Adrenal gland (tissue), 12 donors: ENCODE results near the gene TCF7L1. TPM values are rescaled to one million over a fixed set of nuclear protein-coding genes. Genes with fewer than 3 reads are reported as not detected.

Source experiments
- DNase-seq, 7 donors: peaks; one replicate each; pipeline ENCODE4 v3.0.0-alpha.2; 2019 to 2020
- H3K27ac ChIP-seq, 5 donors: fragments of 200-600 bp; sonication (generic) in 4 of 5; 1 replicate in 3 of 5; 2 replicates in 2 of 5; pipeline versions ENCODE4 v1.5.1 to v1.8.0; 2016 to 2020; ENCODE audit warnings: mild to moderate bottlenecking in 1 of 5
- H3K27me3 ChIP-seq: fragments of 200-600 bp; 2 replicates; pipeline ENCODE4 v1.8.0; 2021
- H3K36me3 ChIP-seq, 2 donors: fragments of 200-600 bp; replicated peaks in 1 of 2; 1 replicate in 1 of 2; 2 replicates in 1 of 2; pipeline versions ENCODE4 v1.5.1 to v1.8.0; 2018 to 2022
- H3K4me1 ChIP-seq, 2 donors: fragments of 200-600 bp; replicated peaks in 1 of 2; 1 replicate in 1 of 2; 2 replicates in 1 of 2; pipeline versions ENCODE4 v1.5.1 to v1.8.0; 2018 to 2021
- H3K4me3 ChIP-seq, 4 donors: fragments of 200-600 bp; sonication (generic) in 3 of 4; one replicate each; pipeline ENCODE4 v1.5.1; 2016 to 2018
- H3K9me3 ChIP-seq, 3 donors: fragments of 200-600 bp; sonication (generic) in 1 of 3; replicated peaks in 1 of 3; 1 replicate in 2 of 3; 2 replicates in 1 of 3; pipeline versions ENCODE4 v1.5.1 to v1.8.0; 2016 to 2021
- POLR2A ChIP-seq, 2 donors: fragments of 450-650 bp; IDR thresholded peaks; one replicate each; pipeline ENCODE4 v1.6.1; 2017; ENCODE audit warnings: antibody characterized with exemption in 2 of 2, mild to moderate bottlenecking in 2 of 2, moderate library complexity in 1 of 2
- WGBS, 4 donors: extraction: QIAGEN DNeasy Blood & Tissue Kit in 2 of 4; methylation state at CpG; one replicate each; pipeline versions ENCODE4 v1.1.5 to v1.1.7; 2013 to 2017; 5-methylcytosine and 5-hydroxymethylcytosine counted together
- intact Hi-C, 2 donors: fragments of 100-400 bp; cut with DNase I; formaldehyde crosslinking; loops; one replicate each; pipeline versions ENCODE4 v1.14.1 to v1.15.0; 2022 to 2023
- polyA plus RNA-seq, 3 donors: library from polyadenylated mRNA; stranded (reverse); fragments of 200-250 nt in 2 of 3; fragments of 350-450 nt in 1 of 3; fragmentation: Illumina TruSeq in 1 of 3; extraction: RNeasy Lipid Tissue Mini Kit (QIAGEN cat#74804) in 1 of 3; gene quantifications; one replicate each; pipeline ENCODE4 v1.2.3, GENCODE V29; 2013 to 2014
- total RNA-seq, 9 donors: library from RNA; depleted of rRNA in 4 of 9; stranded (reverse); fragments of >200 nt in 4 of 9; fragments of 120-200 nt in 1 of 9; fragmentation: NEBNext Ultra II Directional in 1 of 9; extraction: Animal tissue kit (Norgen Biotek cat#: 25700) in 1 of 9; gene quantifications; one replicate each; pipeline versions ENCODE4 v1.1.0 to v1.2.4, GENCODE V29; 2013 to 2023
- TF ChIP-seq, protein P1 (sequence below), 6 experiments: fragments of 450-650 bp in 4 of 6; fragments of 200-600 bp in 2 of 6; sonication (generic) in 1 of 6; IDR thresholded peaks; 1 replicate in 5 of 6; 2 replicates in 1 of 6; pipeline versions ENCODE4 v1.5.1 to v1.8.0; 2016 to 2021; ENCODE audit warnings: antibody characterized with exemption in 6 of 6, mild to moderate bottlenecking in 2 of 6, moderate library complexity in 1 of 6
- donor health status: healthy with polysubstance abuse.
- donor health status: Bipolar disorder and iron deficiency.
- donor health status: DM: yes; HTN: yes; CAD: no.
- donor health status: DM: no; HTN: no; CAD: no.
- donor health status: DM: no; HTN: no; CAD: no.
- donor health status: DM: yes; HTN: yes; CAD: no.

Gene TCF7L1
- total and polyA plus RNA-seq, 12 donors = 0.36 to 8.9 (median 3.2) TPM

GRCh38 chr2:85145116-85145820 is 12.1 kb downstream of the TCF7L1 start:
- intact Hi-C loops = no loop called here
- no peak for DNase-seq
- no peaks in the 10 kb centered on the region for H3K9me3 ChIP-seq
- H3K27ac ChIP-seq = no peak overlapping the region
- TF ChIP-seq, protein P1, sequence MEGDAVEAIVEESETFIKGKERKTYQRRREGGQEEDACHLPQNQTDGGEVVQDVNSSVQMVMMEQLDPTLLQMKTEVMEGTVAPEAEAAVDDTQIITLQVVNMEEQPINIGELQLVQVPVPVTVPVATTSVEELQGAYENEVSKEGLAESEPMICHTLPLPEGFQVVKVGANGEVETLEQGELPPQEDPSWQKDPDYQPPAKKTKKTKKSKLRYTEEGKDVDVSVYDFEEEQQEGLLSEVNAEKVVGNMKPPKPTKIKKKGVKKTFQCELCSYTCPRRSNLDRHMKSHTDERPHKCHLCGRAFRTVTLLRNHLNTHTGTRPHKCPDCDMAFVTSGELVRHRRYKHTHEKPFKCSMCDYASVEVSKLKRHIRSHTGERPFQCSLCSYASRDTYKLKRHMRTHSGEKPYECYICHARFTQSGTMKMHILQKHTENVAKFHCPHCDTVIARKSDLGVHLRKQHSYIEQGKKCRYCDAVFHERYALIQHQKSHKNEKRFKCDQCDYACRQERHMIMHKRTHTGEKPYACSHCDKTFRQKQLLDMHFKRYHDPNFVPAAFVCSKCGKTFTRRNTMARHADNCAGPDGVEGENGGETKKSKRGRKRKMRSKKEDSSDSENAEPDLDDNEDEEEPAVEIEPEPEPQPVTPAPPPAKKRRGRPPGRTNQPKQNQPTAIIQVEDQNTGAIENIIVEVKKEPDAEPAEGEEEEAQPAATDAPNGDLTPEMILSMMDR (IDR thresholded peaks at IDR 0.05) = no peak
- TF ChIP-seq POLR2A (IDR thresholded peaks at IDR 0.05) = no peak
- no peaks in the 10 kb centered on the region for H3K4me1 ChIP-seq
- H3K27me3 ChIP-seq = no peaks in the 10 kb centered on the region
- H3K4me3 ChIP-seq = no peak overlapping the region
- no peaks in the 10 kb centered on the region for H3K36me3 ChIP-seq
- WGBS, 4 donors = 82 to 87% (median 83%) methylated on average over 4 of the region's 4 CpGs

- DNase-seq = no peak
- H3K4me3 ChIP-seq = no peak overlapping the region
- peaks cover 0 to 4% of the 10 kb centered on the region in 2 donors for H3K4me1 ChIP-seq
- TF ChIP-seq, protein P1 (IDR thresholded peaks at IDR 0.05) = no peak
- no peak for TF ChIP-seq POLR2A (IDR thresholded peaks at IDR 0.05)
- H3K9me3 ChIP-seq = no peaks in the 10 kb centered on the region
- no peaks in the 10 kb centered on the region for H3K27me3 ChIP-seq
- WGBS, 4 donors = 52 to 63% (median 55%) methylated on average over 2 of the region's 2 CpGs
- H3K36me3 ChIP-seq = no peaks in the 10 kb centered on the region
- intact Hi-C loops = no loop called here
- H3K27ac ChIP-seq = no peak overlapping the region
Observed at GRCh38 chr2:85148190-85148589, 15.0 kb downstream of the TCF7L1 start.

- Histone ChIP-seq H3K27ac (no peak overlapping the region), H3K4me3 (no peak overlapping the region), H3K9me3 (no peaks in the 10 kb centered on the region), H3K27me3 (no peaks in the 10 kb centered on the region), H3K36me3 (no peaks in the 10 kb centered on the region), H3K4me1 (peaks cover 0 to 7% of the 10 kb centered on the region in 2 donors)
- WGBS, 4 donors = 63 to 70% (median 64%) methylated on average over 1 of the region's 1 CpG
- no peak for DNase-seq
- TF ChIP-seq, protein P1 (IDR thresholded peaks at IDR 0.05) = no peak
- no peak for TF ChIP-seq POLR2A (IDR thresholded peaks at IDR 0.05)
- intact Hi-C loops = no loop called here
Observed at GRCh38 chr2:85151026-85151425, 17.8 kb downstream of the TCF7L1 start.

DNA sequence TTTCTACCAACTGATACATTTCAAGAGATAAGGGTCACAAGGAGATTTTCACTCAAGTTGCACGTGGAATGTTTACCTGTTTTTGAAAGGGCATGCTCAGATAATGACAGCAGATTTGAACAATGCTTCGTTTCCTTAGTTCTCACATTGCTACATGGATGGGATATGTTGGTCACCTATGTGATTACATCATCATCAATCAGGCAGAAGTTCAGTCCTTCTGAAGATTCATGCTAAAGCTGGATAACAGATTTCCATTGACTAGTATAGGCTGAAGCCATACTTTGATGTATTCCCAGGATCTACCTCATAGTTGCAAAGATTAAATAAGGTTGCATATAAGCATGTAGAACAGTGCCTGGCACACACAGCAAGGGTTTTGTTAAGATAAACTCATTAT is 19.7 kb downstream of the TCF7L1 start:
- 80 to 96% (median 91%) methylated on average over 2 of the region's 2 CpGs for WGBS, 4 donors
- intact Hi-C loops = no loop called here
- Histone ChIP-seq H3K36me3 (no peaks in the 10 kb centered on the region), H3K4me1 (peaks cover 0 to 16% of the 10 kb centered on the region in 2 donors), H3K27ac (no peak overlapping the region), H3K4me3 (no peak overlapping the region), H3K9me3 (no peaks in the 10 kb centered on the region), H3K27me3 (no peaks in the 10 kb centered on the region)
- TF ChIP-seq, protein P1 (IDR thresholded peaks at IDR 0.05) = no peak
- DNase-seq = no peak
